ENCODE data around the gene CNOT11. TPM values are rescaled to one million over a fixed set of nuclear protein-coding genes. Genes with fewer than 3 reads are reported as not detected.
"Not testable (repeated sequence)": the region's sequence is repeated elsewhere in the genome, so short reads cannot be mapped to it uniquely, and the experiment has no call there.

Gene CNOT11
- total RNA-seq, 1 experiment from 2014 or later, result 57.8 TPM

GRCh38 chr2:101238930-101239759 is 13.5 kb upstream of the CNOT11 start:
- POLR2A ChIA-PET, result no interaction called here
- BruUV-seq (replicated peaks), result no TSS peak
- DNase-seq (ENCODE audit: low read depth, low spot score), result no peak

GRCh38 chr2:101239760-101240118 is 12.9 kb upstream of the CNOT11 start:
- H3K79me2 ChIP-seq (ENCODE audit: insufficient read depth, low read length); H4K20me1 ChIP-seq (ENCODE audit: insufficient read depth); H3K27ac ChIP-seq (ENCODE audit: low read depth, low read length); ATAC-seq; H3K27me3 ChIP-seq (ENCODE audit: insufficient read depth, low read length); H3K9me2 ChIP-seq (ENCODE audit: insufficient read depth); POLR2A ChIA-PET; H3K36me3 ChIP-seq (ENCODE audit: control insufficient read depth in 1 of 2, insufficient read depth in 2 of 2, low read length in 2 of 2); RAD21 ChIA-PET (ENCODE audit: low non-redundant PET in 1 of 2, low total read pairs in 2 of 2, uncharacterized antibody in 2 of 2, unreplicated experiment in 2 of 2); intact Hi-C loops (cut with micrococcal nuclease); DNase-seq (ENCODE audit: low read depth, low spot score); H3K9ac ChIP-seq (ENCODE audit: low read length); BruUV-seq (replicated peaks); H3K4me3 ChIP-seq (replicated peaks in 1 of 2; ENCODE audit: low read depth in 1 of 2, low read length in 2 of 2); H2AFZ ChIP-seq (ENCODE audit: low read depth, low read length, poor library complexity, severe bottlenecking); H3K9me3 ChIP-seq (ENCODE audit: control insufficient read depth in 1 of 2, insufficient read depth in 1 of 2, low read depth in 1 of 2, low read length in 2 of 2); H3K4me1 ChIP-seq (ENCODE audit: control insufficient read depth in 1 of 2, insufficient read depth in 2 of 2, low read length in 2 of 2): not testable (repeated sequence)
- CTCF ChIA-PET, result interaction anchor here (1.0 to 1.9 kb wide), 5 partner anchors 10 to 227 kb away, joined by 3 to 12 read pairs (median 4); partner anchors contain the start of gene CNOT11
- H3K4me2 ChIP-seq (ENCODE audit: low read length), result peak overlapping the region; percentile 35; the same call in 1 of the 2 replicates

More at GRCh38 chr2:101238930-101239759, 13.5 kb upstream of the CNOT11 start:
- intact Hi-C loops (cut with micrococcal nuclease), result no loop called here
- Histone ChIP-seq H3K9ac (ENCODE audit: low read length) (no peak overlapping the region), H3K79me2 (ENCODE audit: insufficient read depth, low read length) (no peaks in the 10 kb centered on the region), H3K36me3 (ENCODE audit: control insufficient read depth in 1 of 2, insufficient read depth in 2 of 2, low read length in 2 of 2) (no peaks in the 10 kb centered on the region), H3K27ac (ENCODE audit: low read depth, low read length) (no peak overlapping the region), H3K9me3 (ENCODE audit: control insufficient read depth in 1 of 2, insufficient read depth in 1 of 2, low read depth in 1 of 2, low read length in 2 of 2) (no peaks in the 10 kb centered on the region), H3K9me2 (ENCODE audit: insufficient read depth) (no peaks in the 10 kb centered on the region), H3K4me2 (ENCODE audit: low read length) (peak overlapping the region; percentile 35; the same call in 1 of the 2 replicates), H3K4me1 (ENCODE audit: control insufficient read depth in 1 of 2, insufficient read depth in 2 of 2, low read length in 2 of 2) (peaks cover 0 to 10% of the 10 kb centered on the region in 2 experiments; a peak in 2 of 4 replicates), H4K20me1 (ENCODE audit: insufficient read depth) (no peaks in the 10 kb centered on the region), H3K4me3 (replicated peaks in 1 of 2; ENCODE audit: low read depth in 1 of 2, low read length in 2 of 2) (no peak overlapping the region), H2AFZ (ENCODE audit: low read depth, low read length, poor library complexity, severe bottlenecking) (no peak overlapping the region), H3K27me3 (ENCODE audit: insufficient read depth, low read length) (no peaks in the 10 kb centered on the region)
- no peak for TF ChIP-seq ZNF274 (IDR thresholded peaks at IDR 0.05; ENCODE audit: low read depth, low read length)
- TF ChIP-seq POLR2A (IDR thresholded peaks at IDR 0.05; ENCODE audit: borderline replicate concordance, extremely low read depth, insufficient read depth, insufficient read length), result no peak
- TF ChIP-seq ZBTB33 (IDR thresholded peaks at IDR 0.05; ENCODE audit: extremely low read depth, insufficient replicate concordance, low read length), result no peak
- TF ChIP-seq MAX (IDR thresholded peaks at IDR 0.05), result no peak
- no peak for TF ChIP-seq EZH2phosphoT487 (IDR thresholded peaks at IDR 0.05; ENCODE audit: borderline replicate concordance)
- TF ChIP-seq SP1 (IDR thresholded peaks at IDR 0.05; ENCODE audit: low read depth), result no peak
- TF ChIP-seq ZFX (IDR thresholded peaks at IDR 0.05), result no peak
- TF ChIP-seq FOSL1 (IDR thresholded peaks at IDR 0.05; ENCODE audit: low read depth), result no peak
- no peak for TF ChIP-seq EZH2 (IDR thresholded peaks at IDR 0.05)
- ChIA-PET CTCF (interaction anchor here (1.0 to 1.5 kb wide), 3 partner anchors 10 to 227 kb away, joined by 3 to 4 read pairs (median 4); no protein-coding TSS in a partner anchor), RAD21 (ENCODE audit: low non-redundant PET in 1 of 2, low total read pairs in 2 of 2, uncharacterized antibody in 2 of 2, unreplicated experiment in 2 of 2) (interaction anchor here in 1 of 2 experiments (0.6 kb wide), 1 partner anchor 330 kb away, joined by 6 read pairs; no protein-coding TSS in a partner anchor)
- no peak for ATAC-seq

Measured in HCT116 (cell line).